RWPE2 (cell line): Measurements from ENCODE around the gene WWC2.
A peak's percentile ranks its signal among the peaks of the same experiment; 100 is the strongest.

ENCODE experiments used
- ATAC-seq: fragments of 200-7000 bp; cut with Tn5 transposase; 3 replicates; pipeline ENCODE4 v1.9.1; 2021; ENCODE audit warnings: low read depth
- DNase-seq: peaks from one replicate; pipeline ENCODE4 v3.0.0-alpha.2; 2020; ENCODE audit warnings: low spot score
- H3K27ac ChIP-seq: fragments of 450-650 bp; 2 replicates; pipeline ENCODE4 v1.5.1; 2017; ENCODE audit warnings: mild to moderate bottlenecking; ENCODE audit not compliant: poor library complexity, severe bottlenecking
- H3K27me3 ChIP-seq: fragments of 250-450 bp; sonication (Bioruptor Pico); 2 replicates; pipeline ENCODE4 v1.5.1; 2021; ENCODE audit warnings: mild to moderate bottlenecking, moderate library complexity; ENCODE audit not compliant: insufficient read depth, poor library complexity, severe bottlenecking
- H3K36me3 ChIP-seq: fragments of 250-450 bp; sonication (Bioruptor Pico); 2 replicates; pipeline ENCODE4 v1.5.1; 2020; ENCODE audit warnings: low read depth, mild to moderate bottlenecking, moderate library complexity
- H3K4me1 ChIP-seq: fragments of 250-450 bp; sonication (Bioruptor Pico); 2 replicates; pipeline ENCODE4 v1.5.1; 2021; ENCODE audit warnings: mild to moderate bottlenecking, moderate library complexity; ENCODE audit not compliant: insufficient read depth, poor library complexity, severe bottlenecking
- H3K4me3 ChIP-seq: fragments of 250-450 bp; sonication (Bioruptor Pico); 2 replicates; pipeline ENCODE4 v1.5.1; 2021; ENCODE audit warnings: mild to moderate bottlenecking, moderate library complexity; ENCODE audit not compliant: severe bottlenecking
- H3K9me3 ChIP-seq: fragments of 250-450 bp; sonication (Bioruptor Pico); 2 replicates; pipeline ENCODE4 v1.5.1; 2021; ENCODE audit warnings: mild to moderate bottlenecking, moderate library complexity; ENCODE audit not compliant: severe bottlenecking
- TF ChIP-seq, protein P1 (sequence below): fragments of 450-650 bp; IDR thresholded peaks from one replicate; pipeline ENCODE4 v1.5.1; 2017; ENCODE audit warnings: mild to moderate bottlenecking, moderate library complexity; ENCODE audit not compliant: poor library complexity, severe bottlenecking

Gene WWC2

GRCh38 chr4:183214912-183215488 is 115.9 kb downstream of the WWC2 start:
- TF ChIP-seq, protein P1, sequence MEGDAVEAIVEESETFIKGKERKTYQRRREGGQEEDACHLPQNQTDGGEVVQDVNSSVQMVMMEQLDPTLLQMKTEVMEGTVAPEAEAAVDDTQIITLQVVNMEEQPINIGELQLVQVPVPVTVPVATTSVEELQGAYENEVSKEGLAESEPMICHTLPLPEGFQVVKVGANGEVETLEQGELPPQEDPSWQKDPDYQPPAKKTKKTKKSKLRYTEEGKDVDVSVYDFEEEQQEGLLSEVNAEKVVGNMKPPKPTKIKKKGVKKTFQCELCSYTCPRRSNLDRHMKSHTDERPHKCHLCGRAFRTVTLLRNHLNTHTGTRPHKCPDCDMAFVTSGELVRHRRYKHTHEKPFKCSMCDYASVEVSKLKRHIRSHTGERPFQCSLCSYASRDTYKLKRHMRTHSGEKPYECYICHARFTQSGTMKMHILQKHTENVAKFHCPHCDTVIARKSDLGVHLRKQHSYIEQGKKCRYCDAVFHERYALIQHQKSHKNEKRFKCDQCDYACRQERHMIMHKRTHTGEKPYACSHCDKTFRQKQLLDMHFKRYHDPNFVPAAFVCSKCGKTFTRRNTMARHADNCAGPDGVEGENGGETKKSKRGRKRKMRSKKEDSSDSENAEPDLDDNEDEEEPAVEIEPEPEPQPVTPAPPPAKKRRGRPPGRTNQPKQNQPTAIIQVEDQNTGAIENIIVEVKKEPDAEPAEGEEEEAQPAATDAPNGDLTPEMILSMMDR = no peak
- Histone ChIP-seq H3K4me1 (peaks cover 4% of the 10 kb centered on the region), H3K36me3 (peaks cover 5% of the 10 kb centered on the region; the same call in 1 of the 2 replicates), H3K27ac (no peak overlapping the region), H3K9me3 (no peaks in the 10 kb centered on the region), H3K4me3 (no peak overlapping the region), H3K27me3 (no peaks in the 10 kb centered on the region)
- ATAC-seq = no peak
- no peak for DNase-seq

DNA sequence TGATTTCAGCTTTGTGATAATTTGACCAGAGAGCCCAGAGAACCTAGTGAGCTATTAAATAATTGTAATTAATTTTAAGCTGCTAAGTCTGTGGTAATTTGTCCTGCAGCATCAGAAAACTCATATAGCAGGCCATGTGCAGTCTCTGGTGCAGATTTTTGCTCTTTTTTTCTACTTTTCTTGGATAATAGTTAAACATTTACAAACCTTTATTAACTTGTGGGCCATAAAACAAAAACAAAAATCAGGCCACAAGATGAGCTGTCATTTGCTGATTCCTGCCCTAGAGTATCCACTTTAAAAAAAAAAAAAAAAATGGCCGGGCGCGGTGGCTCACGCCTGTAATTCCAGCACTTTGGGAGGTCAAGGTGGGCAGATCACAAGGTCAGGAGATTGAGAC is 121.2 kb downstream of the WWC2 start:
- no peaks in the 10 kb centered on the region for H3K9me3 ChIP-seq
- no peak overlapping the region for H3K27ac ChIP-seq
- no peak for ATAC-seq
- peaks cover 4% of the 10 kb centered on the region for H3K4me1 ChIP-seq
- no peaks in the 10 kb centered on the region for H3K27me3 ChIP-seq
- no peak for DNase-seq
- TF ChIP-seq, protein P1 = no peak
- no peaks in the 10 kb centered on the region for H3K36me3 ChIP-seq
- no peak overlapping the region for H3K4me3 ChIP-seq

DNA sequence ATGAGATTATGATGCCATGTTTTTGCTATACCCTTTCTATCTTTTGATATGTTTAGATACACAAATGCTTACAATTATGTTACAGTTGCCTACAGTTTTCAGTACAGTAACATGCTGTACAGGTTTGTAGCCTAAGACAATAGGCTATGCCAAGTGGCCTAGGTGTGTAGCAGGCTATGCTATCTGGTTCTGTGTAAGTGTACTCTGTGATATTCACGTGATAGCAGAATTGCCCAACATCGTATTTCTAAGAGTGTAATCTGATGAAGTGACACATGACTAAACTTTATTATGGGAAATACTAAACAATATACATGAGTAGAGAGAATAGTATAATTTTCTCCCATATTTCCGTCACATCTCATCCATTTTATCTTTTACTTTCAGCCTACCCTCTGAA is 124.0 kb downstream of the WWC2 start:
- DNase-seq = no peak
- no peak overlapping the region for H3K4me3 ChIP-seq
- no peak for ATAC-seq
- H3K4me1 ChIP-seq = peaks cover 4% of the 10 kb centered on the region
- no peaks in the 10 kb centered on the region for H3K9me3 ChIP-seq
- no peaks in the 10 kb centered on the region for H3K27me3 ChIP-seq
- H3K36me3 ChIP-seq = no peaks in the 10 kb centered on the region
- no peak overlapping the region for H3K27ac ChIP-seq
- TF ChIP-seq, protein P1 = no peak

GRCh38 chr4:183229397-183229796 is 130.3 kb downstream of the WWC2 start:
- no peak overlapping the region for H3K27ac ChIP-seq
- H3K36me3 ChIP-seq = no peaks in the 10 kb centered on the region
- no peak for DNase-seq

More at GRCh38 chr4:183229397-183229796, 130.3 kb downstream of the WWC2 start:
- TF ChIP-seq, protein P1 = no peak
- no peaks in the 10 kb centered on the region for H3K4me1 ChIP-seq
- H3K27me3 ChIP-seq = no peaks in the 10 kb centered on the region
- H3K9me3 ChIP-seq = no peaks in the 10 kb centered on the region
- ATAC-seq = 0 out of 3 replicates have a peak, but pooled peaks have one; percentile 31
- no peak overlapping the region for H3K4me3 ChIP-seq
